Measurements from ENCODE around the gene HOXB9.

Gene HOXB9

GRCh38 chr17:48644159-48644558, 18.0 kb upstream of the HOXB9 start:
- Histone ChIP-seq H3K27me3 (ENCODE audit: insufficient read depth, poor library complexity, severe bottlenecking) (peaks cover 75% of the 10 kb centered on the region), H3K4me3 (replicated peaks; ENCODE audit: insufficient read depth, low read length) (no peak overlapping the region), H3K27ac (replicated peaks) (no peak overlapping the region)
- DNase-seq (ENCODE audit: low read depth in 1 of 2, low spot score in 1 of 2) = no peak
- TF ChIP-seq GABPA (IDR thresholded peaks at IDR 0.05; ENCODE audit: low read depth) (no peak), POLR2AphosphoS5 (IDR thresholded peaks at IDR 0.05; ENCODE audit: low read depth) (no peak), SPI1 (IDR thresholded peaks at IDR 0.05; ENCODE audit: borderline replicate concordance, low read depth) (no peak), REST (IDR thresholded peaks at IDR 0.05; ENCODE audit: insufficient replicate concordance, low read depth) (no peak), CTCF (IDR thresholded peaks at IDR 0.05; ENCODE audit: insufficient read depth, low read length) (no peak)

GRCh38 chr17:48643697-48644012, 17.5 kb upstream of the HOXB9 start:
- no peak overlapping the region for H3K4me3 ChIP-seq (replicated peaks; ENCODE audit: insufficient read depth, low read length)
- H3K27ac ChIP-seq (replicated peaks) = no peak overlapping the region
- H3K27me3 ChIP-seq (ENCODE audit: insufficient read depth, poor library complexity, severe bottlenecking) = peaks cover 74% of the 10 kb centered on the region
- no peak for DNase-seq (ENCODE audit: low read depth in 1 of 2, low spot score in 1 of 2)
- TF ChIP-seq CTCF (IDR thresholded peaks at IDR 0.05; ENCODE audit: insufficient read depth, low read length) = no peak
- TF ChIP-seq POLR2AphosphoS5 (IDR thresholded peaks at IDR 0.05; ENCODE audit: low read depth) = no peak
- no peak for TF ChIP-seq REST (IDR thresholded peaks at IDR 0.05; ENCODE audit: insufficient replicate concordance, low read depth)
- TF ChIP-seq GABPA (IDR thresholded peaks at IDR 0.05; ENCODE audit: low read depth) = no peak
- no peak for TF ChIP-seq SPI1 (IDR thresholded peaks at IDR 0.05; ENCODE audit: borderline replicate concordance, low read depth)

GRCh38 chr17:48642843-48643696, 16.9 kb upstream of the HOXB9 start:
- Histone ChIP-seq H3K4me3 (replicated peaks; ENCODE audit: insufficient read depth, low read length) (no peak overlapping the region), H3K27ac (replicated peaks) (no peak overlapping the region), H3K27me3 (ENCODE audit: insufficient read depth, poor library complexity, severe bottlenecking) (peaks cover 78% of the 10 kb centered on the region)
- TF ChIP-seq GABPA (IDR thresholded peaks at IDR 0.05; ENCODE audit: low read depth) = no peak
- no peak for DNase-seq (ENCODE audit: low read depth in 1 of 2, low spot score in 1 of 2)

GRCh38 chr17:48642059-48642842, 16.1 kb upstream of the HOXB9 start:
- Histone ChIP-seq H3K27me3 (ENCODE audit: insufficient read depth, poor library complexity, severe bottlenecking) (peaks cover 76% of the 10 kb centered on the region), H3K4me3 (replicated peaks; ENCODE audit: insufficient read depth, low read length) (no peak overlapping the region), H3K27ac (replicated peaks) (no peak overlapping the region)
- TF ChIP-seq REST (IDR thresholded peaks at IDR 0.05; ENCODE audit: insufficient replicate concordance, low read depth) (no peak), GABPA (IDR thresholded peaks at IDR 0.05; ENCODE audit: low read depth) (no peak), POLR2AphosphoS5 (IDR thresholded peaks at IDR 0.05; ENCODE audit: low read depth) (no peak), CTCF (IDR thresholded peaks at IDR 0.05; ENCODE audit: insufficient read depth, low read length) (no peak), SPI1 (IDR thresholded peaks at IDR 0.05; ENCODE audit: borderline replicate concordance, low read depth) (no peak)
- no peak for DNase-seq (ENCODE audit: low read depth in 1 of 2, low spot score in 1 of 2)
